Right hindlimb (tissue), 1 donor: ENCODE results near the gene CCDC51.

Experiments used
- DNase-seq: peaks from one replicate; pipeline ENCODE4 v3.0.0-alpha.2; 2018

Gene CCDC51

GRCh38 chr3:48432411-48433371, 7.2 kb downstream of the CCDC51 start:
- DNase-seq = peak; percentile 9

GRCh38 chr3:48431224-48432029, 8.5 kb downstream of the CCDC51 start:
- no peak for DNase-seq

GRCh38 chr3:48430708-48431101, 9.2 kb downstream of the CCDC51 start:
- DNase-seq = no peak

GRCh38 chr3:48429960-48430707, 9.8 kb downstream of the CCDC51 start, which contains the start of gene PLXNB1:
PLXNB1 (minus strand) TSS chr3:48430086; CDS start chr3:48424611, 5,475 bp downstream.
- DNase-seq = peak; percentile 64

GRCh38 chr3:48429317-48429959, 10.5 kb downstream of the CCDC51 start:
- peak; percentile 66 for DNase-seq

GRCh38 chr3:48428572-48429316, 11.2 kb downstream of the CCDC51 start:
- DNase-seq = peak; percentile 81

GRCh38 chr3:48428088-48428571, 11.8 kb downstream of the CCDC51 start:
- DNase-seq = no peak

- DNase-seq = no peak
These were observed 12.3 kb downstream of the CCDC51 start for GRCh38 chr3:48427630-48427962.

GRCh38 chr3:48426944-48427629, 12.8 kb downstream of the CCDC51 start:
- DNase-seq = no peak

GRCh38 chr3:48426401-48426909, 13.5 kb downstream of the CCDC51 start:
- peak; percentile 69 for DNase-seq

GRCh38 chr3:48425281-48425812, 14.6 kb downstream of the CCDC51 start:
- no peak for DNase-seq

- no peak for DNase-seq
These were observed 15.8 kb downstream of the CCDC51 start for GRCh38 chr3:48423883-48424695.

GRCh38 chr3:48423241-48423882, 16.6 kb downstream of the CCDC51 start:
- no peak for DNase-seq

GRCh38 chr3:48422681-48423080, 17.2 kb downstream of the CCDC51 start:
- DNase-seq = no peak

- no peak for DNase-seq
These were observed 17.6 kb downstream of the CCDC51 start for GRCh38 chr3:48422272-48422671.

- DNase-seq = no peak
These were observed 19.4 kb downstream of the CCDC51 start for GRCh38 chr3:48420561-48420960.

- no peak for DNase-seq
These were observed 20.3 kb downstream of the CCDC51 start for GRCh38 chr3:48419597-48419996.

GRCh38 chr3:48419149-48419548, 20.8 kb downstream of the CCDC51 start:
- no peak for DNase-seq

- no peak for DNase-seq
These were observed 21.3 kb downstream of the CCDC51 start for GRCh38 chr3:48418651-48419050.
